HepG2 (cell line): ENCODE results near the gene NUDT17.

ENCODE experiments used
- CBX5 ChIP-seq: sonication (generic); formaldehyde crosslinking; IDR thresholded peaks from 2 replicates; pipeline ENCODE4 v1.4.0; 2020; ENCODE audit warnings: missing genetic modification reagents, borderline replicate concordance
- CHD2 ChIP-seq: IDR thresholded peaks from 2 replicates; pipeline ENCODE4 v1.6.1; 2011; ENCODE audit warnings: low read depth, low read length, improper control_type of control experiment
- FOXK2 ChIP-seq: fragments of 450-650 bp; IDR thresholded peaks from 2 replicates; pipeline ENCODE4 v1.6.1; 2016
- MTF1 ChIP-seq: sonication (generic); formaldehyde crosslinking; IDR thresholded peaks from 2 replicates; pipeline ENCODE4 v1.5.0; 2020; ENCODE audit warnings: missing genetic modification reagents
- NFE2 ChIP-seq: sonication (generic); formaldehyde crosslinking; IDR thresholded peaks from 2 replicates; pipeline ENCODE4 v1.4.0; 2020; ENCODE audit warnings: missing genetic modification reagents
- NR2F6 ChIP-seq, 2 experiments: IDR thresholded peaks; 2 replicates each; pipeline ENCODE4 v1.6.1; 2016; ENCODE audit warnings: antibody characterized with exemption in 1 of 2, mild to moderate bottlenecking in 1 of 2
- NRL ChIP-seq: sonication (generic); formaldehyde crosslinking; IDR thresholded peaks from 2 replicates; pipeline ENCODE4 v1.5.0; 2020; ENCODE audit warnings: missing genetic modification reagents, mild to moderate bottlenecking, moderate library complexity, borderline replicate concordance
- POLR2AphosphoS2 ChIP-seq: IDR thresholded peaks from 2 replicates; pipeline ENCODE4 v1.6.1; 2011; ENCODE audit warnings: low read depth, low read length, improper control_type of control experiment
- POLR2AphosphoS5 ChIP-seq: IDR thresholded peaks from 2 replicates; pipeline ENCODE4 v1.6.1; 2012; ENCODE audit warnings: low read depth, low read length
- TAF1 ChIP-seq: sonication (generic); formaldehyde crosslinking; IDR thresholded peaks from 2 replicates; pipeline ENCODE4 v1.4.0; 2020; ENCODE audit warnings: missing genetic modification reagents
- ZBTB7A ChIP-seq: sonication (generic); formaldehyde crosslinking; IDR thresholded peaks from 2 replicates; pipeline ENCODE4 v1.8.0; 2022; ENCODE audit warnings: mild to moderate bottlenecking, missing genetic modification reagents
- TF ChIP-seq, protein P1 (sequence below): sonication (generic); formaldehyde crosslinking; IDR thresholded peaks from 2 replicates; pipeline ENCODE4 v1.4.0; 2020; ENCODE audit warnings: missing genetic modification reagents, borderline replicate concordance
- TF ChIP-seq, protein P2 (sequence below): sonication (generic); formaldehyde crosslinking; IDR thresholded peaks from 2 replicates; pipeline ENCODE4 v1.4.0; 2020; ENCODE audit warnings: mild to moderate bottlenecking, missing genetic modification reagents
- TF ChIP-seq, protein P3 (sequence below): sonication (generic); formaldehyde crosslinking; conservative IDR thresholded peaks from 2 replicates; pipeline ENCODE4 v1.4.0; 2020; ENCODE audit warnings: missing genetic modification reagents

DNA sequence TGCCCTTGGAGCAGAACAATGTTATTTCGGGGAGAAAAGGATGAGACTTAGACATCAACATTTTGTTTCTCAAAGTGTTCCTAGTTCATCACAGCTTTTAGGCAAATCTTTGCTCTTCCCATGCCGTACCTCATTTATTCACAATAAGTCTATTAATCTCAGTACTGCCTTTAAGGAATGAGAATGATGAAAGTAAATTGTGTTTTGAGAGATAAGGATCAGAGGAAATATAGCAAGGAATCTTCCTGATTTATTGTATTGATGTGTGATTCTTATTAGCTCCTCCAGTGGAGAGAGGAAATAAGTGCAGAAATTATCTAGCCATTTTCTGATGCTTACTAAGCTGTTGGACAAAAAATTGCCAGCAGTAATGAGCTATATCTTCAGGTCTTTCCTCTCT lies 19.4 kb upstream of the NUDT17 start:
- TF ChIP-seq CBX5 (CRISPR knock-in tag) (no peak), TAF1 (CRISPR knock-in tag) (no peak), NR2F6 (IDR thresholded peaks at IDR 0.05) (no peak), NR2F6 (CRISPR knock-in tag; IDR thresholded peaks at IDR 0.05) (no peak), POLR2AphosphoS5 (no peak), NRL (CRISPR knock-in tag) (no peak), ZBTB7A (no peak), FOXK2 (no peak), NFE2 (CRISPR knock-in tag) (no peak), CHD2 (no peak), MTF1 (no peak), POLR2AphosphoS2 (no peak)
- TF ChIP-seq, protein P1, sequence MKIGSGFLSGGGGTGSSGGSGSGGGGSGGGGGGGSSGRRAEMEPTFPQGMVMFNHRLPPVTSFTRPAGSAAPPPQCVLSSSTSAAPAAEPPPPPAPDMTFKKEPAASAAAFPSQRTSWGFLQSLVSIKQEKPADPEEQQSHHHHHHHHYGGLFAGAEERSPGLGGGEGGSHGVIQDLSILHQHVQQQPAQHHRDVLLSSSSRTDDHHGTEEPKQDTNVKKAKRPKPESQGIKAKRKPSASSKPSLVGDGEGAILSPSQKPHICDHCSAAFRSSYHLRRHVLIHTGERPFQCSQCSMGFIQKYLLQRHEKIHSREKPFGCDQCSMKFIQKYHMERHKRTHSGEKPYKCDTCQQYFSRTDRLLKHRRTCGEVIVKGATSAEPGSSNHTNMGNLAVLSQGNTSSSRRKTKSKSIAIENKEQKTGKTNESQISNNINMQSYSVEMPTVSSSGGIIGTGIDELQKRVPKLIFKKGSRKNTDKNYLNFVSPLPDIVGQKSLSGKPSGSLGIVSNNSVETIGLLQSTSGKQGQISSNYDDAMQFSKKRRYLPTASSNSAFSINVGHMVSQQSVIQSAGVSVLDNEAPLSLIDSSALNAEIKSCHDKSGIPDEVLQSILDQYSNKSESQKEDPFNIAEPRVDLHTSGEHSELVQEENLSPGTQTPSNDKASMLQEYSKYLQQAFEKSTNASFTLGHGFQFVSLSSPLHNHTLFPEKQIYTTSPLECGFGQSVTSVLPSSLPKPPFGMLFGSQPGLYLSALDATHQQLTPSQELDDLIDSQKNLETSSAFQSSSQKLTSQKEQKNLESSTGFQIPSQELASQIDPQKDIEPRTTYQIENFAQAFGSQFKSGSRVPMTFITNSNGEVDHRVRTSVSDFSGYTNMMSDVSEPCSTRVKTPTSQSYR (CRISPR knock-in tag): no peak
- TF ChIP-seq, protein P2, sequence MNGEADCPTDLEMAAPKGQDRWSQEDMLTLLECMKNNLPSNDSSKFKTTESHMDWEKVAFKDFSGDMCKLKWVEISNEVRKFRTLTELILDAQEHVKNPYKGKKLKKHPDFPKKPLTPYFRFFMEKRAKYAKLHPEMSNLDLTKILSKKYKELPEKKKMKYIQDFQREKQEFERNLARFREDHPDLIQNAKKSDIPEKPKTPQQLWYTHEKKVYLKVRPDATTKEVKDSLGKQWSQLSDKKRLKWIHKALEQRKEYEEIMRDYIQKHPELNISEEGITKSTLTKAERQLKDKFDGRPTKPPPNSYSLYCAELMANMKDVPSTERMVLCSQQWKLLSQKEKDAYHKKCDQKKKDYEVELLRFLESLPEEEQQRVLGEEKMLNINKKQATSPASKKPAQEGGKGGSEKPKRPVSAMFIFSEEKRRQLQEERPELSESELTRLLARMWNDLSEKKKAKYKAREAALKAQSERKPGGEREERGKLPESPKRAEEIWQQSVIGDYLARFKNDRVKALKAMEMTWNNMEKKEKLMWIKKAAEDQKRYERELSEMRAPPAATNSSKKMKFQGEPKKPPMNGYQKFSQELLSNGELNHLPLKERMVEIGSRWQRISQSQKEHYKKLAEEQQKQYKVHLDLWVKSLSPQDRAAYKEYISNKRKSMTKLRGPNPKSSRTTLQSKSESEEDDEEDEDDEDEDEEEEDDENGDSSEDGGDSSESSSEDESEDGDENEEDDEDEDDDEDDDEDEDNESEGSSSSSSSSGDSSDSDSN (CRISPR knock-in tag): no peak
- TF ChIP-seq, protein P3, sequence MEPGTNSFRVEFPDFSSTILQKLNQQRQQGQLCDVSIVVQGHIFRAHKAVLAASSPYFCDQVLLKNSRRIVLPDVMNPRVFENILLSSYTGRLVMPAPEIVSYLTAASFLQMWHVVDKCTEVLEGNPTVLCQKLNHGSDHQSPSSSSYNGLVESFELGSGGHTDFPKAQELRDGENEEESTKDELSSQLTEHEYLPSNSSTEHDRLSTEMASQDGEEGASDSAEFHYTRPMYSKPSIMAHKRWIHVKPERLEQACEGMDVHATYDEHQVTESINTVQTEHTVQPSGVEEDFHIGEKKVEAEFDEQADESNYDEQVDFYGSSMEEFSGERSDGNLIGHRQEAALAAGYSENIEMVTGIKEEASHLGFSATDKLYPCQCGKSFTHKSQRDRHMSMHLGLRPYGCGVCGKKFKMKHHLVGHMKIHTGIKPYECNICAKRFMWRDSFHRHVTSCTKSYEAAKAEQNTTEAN (CRISPR knock-in tag): no peak
